Stimulated activated CD8-positive, alpha-beta memory T cell treated with anti-CD3 and anti-CD28 coated beads, Interleukin-7, amount 100 ng/mL, for 24 hours (primary cell): ENCODE results near the gene CDC27.
"Not testable (repeated sequence)": the region's sequence is repeated elsewhere in the genome, so short reads cannot be mapped to it uniquely, and the experiment has no call there.

Experiments used
- DNase-seq: peaks from one replicate; pipeline ENCODE4 v3.0.0-alpha.2; 2020; ENCODE audit warnings: low read depth

CDC27 gene

DNA sequence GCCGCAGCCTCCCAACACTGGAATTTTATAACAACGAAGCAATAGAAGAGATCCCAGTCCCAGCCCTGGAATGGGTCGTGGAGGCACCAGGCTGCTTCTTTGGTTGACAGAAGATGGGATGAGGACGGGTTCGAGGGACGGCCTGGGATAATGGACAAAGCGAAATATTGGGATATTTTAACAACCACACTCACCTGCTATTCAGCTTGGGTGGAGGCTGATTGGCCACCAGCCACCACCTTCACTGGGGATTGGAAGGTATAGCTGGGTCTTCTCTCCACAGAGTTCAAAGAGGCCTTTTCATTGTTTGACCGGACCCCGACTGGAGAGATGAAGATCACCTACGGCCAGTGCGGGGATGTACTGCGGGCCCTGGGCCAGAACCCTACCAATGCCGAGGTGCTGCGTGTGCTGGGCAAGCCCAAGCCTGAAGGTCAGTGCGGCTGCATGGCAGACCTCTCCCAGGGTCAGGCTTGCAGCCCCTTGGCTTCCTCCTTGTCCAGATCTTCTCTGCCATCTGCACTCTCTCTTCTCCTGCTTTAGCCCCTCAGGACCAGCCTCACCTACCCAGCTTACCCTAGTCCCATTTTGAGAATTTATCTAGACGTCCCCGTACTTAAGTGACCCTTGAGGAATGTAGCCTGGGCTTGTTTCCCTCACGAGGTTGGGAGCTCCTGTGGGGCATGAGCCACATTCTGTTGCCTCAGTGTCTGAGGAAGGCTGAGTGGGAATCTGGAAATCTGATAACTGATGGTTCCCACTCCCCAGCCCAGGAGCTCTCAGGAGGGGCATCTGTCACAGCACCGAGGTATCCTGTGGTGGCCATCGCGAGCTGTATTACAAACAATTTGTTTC lies 30.8 kb upstream of the CDC27 start:
- no peak for DNase-seq

DNA sequence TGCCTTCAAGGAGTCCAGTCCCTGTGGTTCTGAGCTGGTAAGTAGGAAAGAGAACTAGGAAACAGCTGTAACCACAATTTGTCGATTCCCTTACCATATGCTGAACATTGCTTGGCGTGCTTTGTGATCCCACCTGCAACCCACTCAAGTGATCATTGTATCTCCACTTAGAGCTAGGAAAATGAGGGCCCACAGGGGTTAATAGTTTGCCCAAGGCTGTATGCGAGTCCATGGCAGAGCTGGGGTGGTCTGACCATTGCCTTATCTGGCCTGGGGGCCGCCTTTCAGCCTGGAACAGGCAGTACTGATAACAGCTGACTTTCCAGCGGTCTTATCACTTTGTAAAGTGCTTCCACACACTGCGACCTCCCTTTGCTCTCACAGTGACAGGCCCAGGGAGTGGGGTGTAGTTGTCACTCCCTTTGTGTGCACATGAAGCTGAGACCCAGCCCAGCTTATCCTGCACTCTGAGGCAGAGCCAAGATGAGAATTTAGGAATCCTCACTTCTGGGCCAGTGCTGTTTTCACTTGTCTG lies 29.9 kb upstream of the CDC27 start:
- no peak for DNase-seq

DNA sequence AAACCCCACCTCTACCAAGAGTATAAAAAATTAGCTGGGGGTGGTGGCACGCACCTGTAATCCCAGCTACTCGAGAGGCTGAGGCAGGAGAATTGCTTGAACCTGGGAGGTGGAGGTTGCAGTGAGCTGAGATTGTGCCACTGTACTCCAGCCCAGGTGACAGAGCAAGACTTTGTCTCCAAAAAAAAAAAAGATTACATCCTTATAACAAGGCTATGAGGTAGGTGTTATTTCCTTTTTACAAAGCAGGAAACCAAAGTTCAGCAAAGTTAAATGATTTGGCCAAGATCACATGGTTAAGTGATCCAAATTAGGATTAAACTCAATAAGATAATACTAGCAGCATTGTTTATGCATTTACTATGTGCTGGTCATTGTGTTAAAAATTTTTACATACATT lies 28.2 kb upstream of the CDC27 start:
- not testable (repeated sequence) for DNase-seq

DNA sequence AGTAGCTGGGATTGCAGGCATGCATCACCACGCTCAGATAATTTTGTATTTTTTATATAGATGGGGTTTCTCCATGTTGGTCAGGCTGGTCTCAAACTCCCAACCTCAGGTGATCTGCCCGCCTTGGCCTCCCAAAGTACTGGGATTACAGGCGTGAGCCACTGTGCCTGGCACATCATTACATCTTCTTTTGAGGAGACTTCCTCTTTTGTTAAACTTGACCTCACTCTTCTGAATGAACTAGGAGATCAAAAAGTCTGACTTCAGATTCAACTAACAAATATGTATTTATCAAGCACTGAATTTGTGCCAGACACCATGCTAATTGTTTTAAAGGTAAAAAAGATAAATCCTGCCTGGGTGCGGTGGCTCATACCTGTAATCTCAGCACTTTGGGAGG lies 27.7 kb upstream of the CDC27 start:
- DNase-seq = not testable (repeated sequence)

DNA sequence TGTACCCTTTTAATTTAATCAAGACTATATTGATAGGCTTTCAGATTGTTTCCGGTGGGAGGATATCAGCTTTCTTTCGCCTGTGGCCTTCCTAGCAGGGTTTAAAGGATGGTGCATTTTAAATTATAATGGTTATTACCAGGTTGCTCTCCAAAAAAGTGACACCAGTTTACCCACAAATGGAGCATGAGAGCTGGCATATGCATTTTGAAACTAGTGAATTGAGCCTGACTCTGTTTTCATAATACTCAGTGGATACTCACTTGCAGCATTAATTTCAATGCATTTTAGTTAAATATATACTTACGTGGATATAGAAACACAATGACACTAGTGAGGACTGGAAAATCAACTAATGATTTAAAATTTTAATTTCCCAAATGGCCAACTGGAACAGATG lies 25.8 kb upstream of the CDC27 start:
- no peak for DNase-seq

DNA sequence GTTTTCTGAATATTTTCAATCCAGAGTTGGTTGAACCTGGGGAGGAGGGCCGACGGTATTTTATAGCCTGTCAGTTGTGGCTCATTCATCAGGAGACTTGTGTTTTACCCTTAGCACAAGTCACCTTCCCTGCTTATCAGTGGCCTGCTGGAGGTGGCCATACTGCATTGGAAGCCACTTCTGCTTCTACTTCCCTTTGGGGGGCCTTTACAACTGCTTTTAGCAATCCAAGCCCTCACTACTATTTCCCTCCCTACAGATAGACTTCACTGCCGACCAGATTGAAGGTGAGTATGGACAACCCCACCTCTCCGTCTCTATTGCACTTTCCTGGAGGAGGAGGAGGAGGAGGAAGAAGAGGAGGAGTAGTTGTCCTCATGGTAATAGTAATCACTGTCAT lies 24.4 kb upstream of the CDC27 start:
- DNase-seq = no peak

DNA sequence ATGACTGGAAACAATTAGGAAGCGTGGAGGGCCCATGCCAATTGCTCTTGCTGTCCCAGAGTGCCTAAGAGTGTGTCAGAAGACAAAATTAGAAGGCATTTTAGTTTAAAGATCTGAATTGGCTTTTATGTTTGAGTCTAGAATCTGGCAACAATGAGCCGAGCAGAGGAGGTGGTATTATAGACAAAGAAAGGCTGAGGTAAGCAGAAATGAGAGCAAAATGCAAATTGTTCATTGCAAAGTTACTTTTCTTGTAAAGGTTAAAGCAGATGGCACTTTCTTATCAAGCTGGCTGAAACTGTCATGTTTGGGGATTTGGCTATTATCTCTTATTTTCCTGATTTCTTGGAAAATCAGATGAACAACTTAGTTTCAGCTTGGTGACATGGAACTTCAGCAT lies 23.4 kb upstream of the CDC27 start:
- DNase-seq = no peak

DNA sequence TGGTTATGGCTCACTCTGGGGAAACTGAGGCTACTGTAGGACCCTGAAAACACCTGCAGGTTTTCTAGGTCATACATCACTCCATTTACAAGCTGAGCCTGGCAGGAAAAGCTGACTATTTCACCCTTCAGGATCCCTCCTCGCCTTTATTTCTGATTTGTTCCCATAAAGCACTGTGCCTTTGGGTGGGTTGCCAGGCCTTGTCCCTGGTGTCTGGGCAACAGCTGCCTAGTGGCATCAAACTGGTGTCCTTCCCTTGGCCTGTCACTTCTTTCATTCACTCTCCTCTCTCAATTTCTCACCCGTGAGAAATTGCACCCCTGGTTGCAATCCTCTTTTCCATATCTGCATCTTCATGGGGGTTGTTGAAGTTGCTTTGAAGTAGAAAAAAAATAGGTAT lies 21.7 kb upstream of the CDC27 start:
- DNase-seq = no peak

DNA sequence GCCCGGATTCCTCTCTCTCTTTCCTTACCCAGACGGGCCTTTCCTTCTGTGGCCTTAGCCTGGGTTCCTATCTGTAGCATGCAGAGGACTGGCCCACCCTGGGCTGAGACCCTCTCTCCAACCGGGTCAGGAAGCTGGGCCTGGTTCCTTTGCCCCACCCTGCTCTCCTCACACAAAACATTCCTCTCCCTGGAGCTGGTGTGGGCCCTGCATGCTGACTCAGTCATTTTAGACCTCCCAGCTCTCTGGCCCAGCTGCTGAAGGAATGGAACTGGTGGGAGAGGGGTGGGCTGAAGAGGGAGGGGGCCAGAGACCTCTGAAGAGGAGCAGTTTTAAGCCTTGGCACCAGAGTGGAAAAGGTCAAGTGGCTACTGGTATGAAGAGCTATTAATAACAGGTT lies 21.0 kb upstream of the CDC27 start:
- DNase-seq = no peak

DNA sequence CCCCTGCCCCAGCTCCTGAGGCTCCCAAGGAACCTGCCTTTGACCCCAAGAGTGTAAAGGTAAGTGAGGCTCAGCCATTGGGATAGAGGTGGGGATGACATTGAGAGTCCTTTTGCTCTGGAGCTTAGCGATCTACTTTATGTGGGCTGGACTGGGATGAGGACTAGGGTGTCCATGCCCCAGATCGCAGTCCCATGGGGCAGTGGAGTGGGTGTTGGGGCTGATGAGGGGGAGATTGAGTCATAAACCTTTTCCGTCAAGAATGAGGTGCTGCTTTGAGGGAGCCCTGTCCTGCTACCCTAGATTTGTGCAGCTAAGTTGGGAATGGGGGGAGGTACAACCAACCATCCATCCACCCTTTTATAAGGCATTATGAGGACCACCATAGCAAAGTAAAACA lies 20.4 kb upstream of the CDC27 start:
- no peak for DNase-seq

DNA sequence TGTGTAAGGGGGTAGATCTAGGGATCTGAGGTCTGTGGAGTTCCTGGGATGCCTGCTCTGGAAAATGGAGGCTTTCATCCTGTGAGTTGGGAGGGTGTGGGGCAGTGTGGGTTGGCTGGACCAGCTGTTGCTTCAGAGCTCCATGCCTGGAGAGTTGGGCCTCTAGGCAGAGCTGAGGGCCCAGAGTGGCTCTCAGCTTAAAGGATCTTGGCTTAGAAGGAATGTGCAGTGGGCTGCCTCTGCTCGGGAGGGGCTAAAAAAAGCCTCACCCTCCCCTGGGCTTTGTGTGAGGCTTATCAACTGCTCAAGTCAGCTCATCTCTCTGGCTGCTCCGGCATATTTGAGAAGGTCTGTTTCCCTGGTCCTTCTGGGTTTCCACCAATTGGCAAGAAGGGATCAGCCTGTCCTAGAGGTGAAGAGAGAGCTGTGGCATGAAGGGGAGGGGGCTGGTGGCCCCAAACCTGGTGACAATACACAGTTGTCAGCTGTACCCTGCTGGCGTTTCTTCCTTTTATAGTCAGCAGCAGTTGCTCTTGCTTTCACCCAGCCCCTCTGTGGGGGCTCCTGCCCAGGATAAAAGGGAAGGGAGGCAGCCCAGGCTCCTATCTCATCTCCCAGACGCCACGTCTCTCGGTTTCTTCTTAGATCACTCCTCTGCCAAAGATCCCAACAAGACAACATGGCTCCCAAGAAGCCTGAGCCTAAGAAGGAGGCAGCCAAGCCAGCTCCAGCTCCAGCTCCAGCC lies 19.8 kb upstream of the CDC27 start, which contains the start of gene MYL4:
Gene MYL4, plus strand, starts transcription at position 605 of the 745 bp plus-strand sequence. Its CDS starts 75 bp downstream, at position 680.
- DNase-seq = no peak

DNA sequence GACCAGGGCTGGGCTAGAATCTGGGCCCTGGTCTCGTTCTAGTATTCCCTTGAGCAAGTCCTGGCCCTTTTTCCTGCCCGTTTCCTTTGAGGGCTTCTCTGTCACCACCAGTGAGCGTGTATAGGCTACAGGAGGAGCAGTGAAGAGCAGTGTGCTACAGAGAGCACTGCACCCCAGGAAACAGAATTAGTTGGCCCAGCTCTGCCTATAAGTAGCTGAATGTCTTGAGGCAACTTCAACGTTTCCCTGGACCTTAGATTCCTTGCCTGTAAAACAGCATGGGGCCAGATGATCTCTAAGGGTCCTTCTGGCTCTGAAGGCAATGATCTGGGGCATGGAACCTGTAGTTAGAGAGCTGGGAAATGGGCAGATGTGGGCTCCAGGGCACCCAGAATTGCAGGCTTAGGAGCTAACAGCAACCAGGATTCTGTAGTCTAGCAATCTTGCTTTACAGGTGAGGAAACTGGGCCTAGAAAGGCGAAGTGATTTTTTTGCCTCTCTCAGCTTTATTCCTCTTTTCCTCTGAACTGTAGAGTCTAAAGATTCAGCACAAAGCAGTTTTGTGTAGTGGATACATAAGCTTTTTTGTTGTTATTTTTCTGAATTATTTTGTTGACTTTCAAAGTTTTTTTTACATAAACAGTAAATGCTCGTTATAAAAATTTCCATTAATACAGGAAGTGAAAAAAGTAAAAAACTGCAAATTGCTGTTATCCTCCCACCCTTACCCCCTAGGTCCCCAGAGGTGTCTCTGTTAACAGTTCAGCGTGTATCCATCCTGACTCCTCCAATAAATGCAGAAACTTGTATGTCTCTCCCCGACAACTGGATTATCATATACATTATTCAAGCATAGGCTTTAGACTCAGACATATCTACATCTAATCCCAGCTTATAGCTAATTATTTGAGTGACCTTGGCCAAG lies 18.3 kb upstream of the CDC27 start:
- DNase-seq = no peak

DNA sequence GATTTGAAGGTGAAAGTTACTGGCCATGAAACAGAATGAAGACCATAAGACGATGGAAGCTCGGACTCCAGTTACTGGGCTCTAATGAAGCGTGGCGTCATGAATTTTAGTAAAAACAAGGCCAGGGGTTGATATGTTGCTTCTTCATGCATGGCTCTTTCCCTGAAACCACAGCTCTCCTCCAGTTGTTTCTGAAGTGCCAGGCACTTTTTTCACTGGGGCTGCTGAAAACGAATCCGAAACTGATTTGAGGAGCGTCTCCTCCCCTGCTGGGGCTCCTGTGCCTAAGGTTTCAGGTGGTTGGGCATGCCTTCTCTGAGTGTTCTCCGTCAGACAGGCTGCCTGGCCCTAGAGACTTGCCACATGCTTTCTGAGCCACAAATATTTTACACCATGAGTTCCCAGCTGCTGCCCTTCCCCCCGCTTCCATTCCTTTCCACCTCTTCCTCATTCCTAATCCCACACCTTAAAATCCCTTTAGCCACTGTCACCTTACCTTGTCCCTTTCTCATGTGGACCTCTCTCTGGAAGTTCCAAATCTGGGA lies 16.4 kb upstream of the CDC27 start:
- DNase-seq = no peak

DNA sequence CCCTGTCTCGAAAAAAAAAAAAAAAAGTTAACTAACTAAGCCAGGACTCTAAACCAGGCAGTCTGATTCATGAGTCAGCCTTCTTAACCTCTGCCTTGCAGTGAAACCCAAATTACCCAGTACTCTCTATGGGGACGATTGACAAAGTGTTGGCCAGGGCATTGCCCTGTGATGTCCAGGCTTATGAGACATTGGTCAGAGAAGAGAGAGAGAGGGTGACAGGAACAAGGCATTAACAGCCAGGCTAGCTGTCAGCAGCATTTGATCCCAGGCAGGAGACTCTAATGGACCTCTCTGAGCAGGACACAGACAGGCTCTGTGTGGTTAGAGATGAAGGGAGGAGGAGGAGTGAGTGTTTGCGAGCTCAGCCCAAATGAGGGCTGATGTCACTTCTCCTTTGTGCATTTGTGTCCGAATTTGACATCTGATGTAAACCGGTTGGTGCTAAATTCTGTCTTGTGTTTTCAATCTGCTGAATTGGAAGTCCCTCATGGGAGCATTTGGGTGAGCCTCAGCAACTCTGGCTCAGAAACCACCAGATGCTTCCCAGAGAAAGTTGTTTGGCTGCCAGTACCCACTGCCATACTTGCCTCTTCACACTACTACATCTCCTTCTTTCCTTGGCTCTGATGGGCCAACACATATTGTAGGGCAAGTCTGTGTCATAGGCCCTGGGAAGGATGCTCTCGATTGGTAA lies 15.8 kb upstream of the CDC27 start:
- no peak for DNase-seq

DNA sequence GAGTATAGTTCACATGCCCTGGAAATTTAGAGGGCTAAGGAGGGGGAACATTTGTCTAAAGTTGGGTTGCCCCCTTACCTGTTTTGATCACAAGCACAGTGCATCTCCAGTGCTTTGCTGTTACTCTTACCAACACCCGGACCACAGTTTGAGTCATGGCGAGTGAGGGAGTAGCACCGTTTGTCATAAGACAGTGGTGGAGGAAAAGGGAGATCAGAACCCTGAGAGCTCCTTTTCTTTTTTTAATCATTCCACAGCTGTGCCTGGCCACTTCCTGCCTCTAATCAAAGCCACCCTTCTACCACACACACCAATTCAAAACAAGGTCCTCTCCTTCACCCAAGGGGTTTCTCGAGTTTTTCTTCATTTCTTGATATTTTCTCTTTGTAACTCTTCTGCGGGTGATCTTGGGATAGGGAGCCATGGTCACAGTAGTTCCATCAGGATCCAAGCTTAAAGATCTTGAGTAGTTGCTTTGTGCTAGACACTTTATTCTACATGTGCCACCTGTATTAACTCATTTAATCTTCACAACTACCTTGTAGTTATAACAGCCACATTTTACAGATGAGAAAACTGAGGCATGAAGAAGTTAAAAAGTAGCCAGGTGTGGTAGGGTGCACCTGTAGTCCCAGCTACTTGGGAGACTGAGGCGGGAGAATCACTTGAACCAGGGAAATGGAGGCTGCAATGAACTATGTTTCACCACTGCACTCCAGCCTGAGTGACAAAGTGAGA lies 15.1 kb upstream of the CDC27 start:
- no peak for DNase-seq

DNA sequence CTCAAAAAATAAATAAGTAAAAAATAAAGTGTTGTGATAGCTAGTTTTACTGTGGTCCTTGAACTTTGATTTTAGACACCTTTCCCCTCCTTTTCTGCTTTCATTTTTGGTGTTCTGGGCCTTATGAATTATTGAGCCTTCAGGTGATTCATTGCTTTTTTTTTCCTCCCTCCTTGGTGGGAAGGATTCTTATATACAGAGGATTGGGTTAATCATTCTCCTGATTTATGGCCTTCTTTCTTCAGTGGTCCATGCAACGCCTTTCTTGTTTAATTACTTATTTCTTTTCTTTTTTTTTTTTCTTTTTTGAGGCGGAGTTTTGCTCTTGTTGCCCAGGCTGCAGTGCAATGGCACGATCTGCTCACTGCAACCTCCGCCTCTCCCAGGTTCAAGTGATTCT lies 12.1 kb upstream of the CDC27 start:
- no peak for DNase-seq

DNA sequence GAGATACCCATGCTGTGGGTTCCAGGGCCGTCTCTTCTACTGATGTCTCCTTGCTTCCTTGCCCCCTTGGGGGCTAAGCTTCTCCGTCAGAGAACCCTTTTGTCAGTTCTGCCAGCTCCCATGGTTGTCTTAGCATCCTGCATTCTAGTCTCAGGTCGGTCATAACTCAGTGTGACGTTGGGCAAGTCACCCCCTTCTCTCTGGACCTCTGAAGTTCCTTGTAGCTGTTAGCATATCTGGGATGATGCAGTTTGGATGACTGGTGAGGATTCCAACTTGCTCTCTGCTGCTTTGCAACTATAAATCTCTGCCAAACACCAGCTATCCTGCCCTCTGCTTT lies 11.2 kb upstream of the CDC27 start:
- no peak for DNase-seq

DNA sequence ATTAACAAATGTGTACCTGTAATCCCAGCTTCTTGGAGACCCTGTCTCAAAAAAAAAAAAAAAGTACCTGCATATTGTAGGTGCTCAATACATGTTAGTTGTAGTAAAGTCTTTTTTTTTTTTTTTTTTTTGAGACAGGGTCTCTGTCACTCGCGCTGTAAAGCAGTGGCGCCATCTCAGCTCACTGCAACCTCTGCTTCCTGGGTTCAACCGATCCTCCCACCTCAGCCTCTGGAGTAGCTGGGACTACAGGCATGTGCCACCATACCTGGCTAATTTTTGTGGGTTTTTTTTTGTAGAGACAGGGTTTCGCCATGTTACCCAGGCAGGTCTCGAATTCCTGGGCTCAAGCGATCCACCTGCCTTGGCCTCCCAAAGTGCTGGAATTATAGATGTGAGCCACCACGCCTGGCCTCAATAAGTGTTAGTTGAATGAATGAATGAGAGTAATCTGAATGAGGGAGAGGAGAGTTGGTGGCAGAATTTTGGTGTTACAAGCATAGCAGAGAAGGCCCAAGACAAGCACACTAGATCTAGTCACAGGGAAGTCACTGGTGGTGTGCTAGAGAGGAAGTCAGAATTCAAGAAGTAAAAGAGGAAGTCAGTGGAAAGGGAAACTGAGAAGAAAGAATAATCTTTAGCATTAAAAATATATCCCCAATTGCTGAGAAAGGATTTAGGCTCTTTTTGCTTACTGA lies 10.7 kb upstream of the CDC27 start:
- DNase-seq = no peak

DNA sequence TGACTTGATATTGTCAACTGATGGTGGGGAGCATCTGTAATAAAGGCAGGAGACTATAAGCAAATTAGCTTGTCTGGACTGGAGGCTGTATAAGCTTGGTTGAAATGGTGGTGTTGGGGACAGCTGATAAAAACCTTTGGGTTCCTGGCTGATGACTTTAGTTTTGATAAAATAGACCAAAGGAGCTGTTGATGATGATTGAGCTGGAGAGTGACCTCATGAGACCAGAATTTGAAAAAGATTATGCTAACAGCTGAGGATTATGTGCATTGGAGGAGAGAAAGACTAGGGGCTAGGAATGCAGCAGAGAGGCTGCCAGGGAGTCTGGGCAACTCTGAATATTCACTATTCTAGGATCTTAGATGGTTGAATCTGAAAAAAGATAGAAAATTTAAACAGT lies 8.7 kb upstream of the CDC27 start:
- no peak for DNase-seq

DNA sequence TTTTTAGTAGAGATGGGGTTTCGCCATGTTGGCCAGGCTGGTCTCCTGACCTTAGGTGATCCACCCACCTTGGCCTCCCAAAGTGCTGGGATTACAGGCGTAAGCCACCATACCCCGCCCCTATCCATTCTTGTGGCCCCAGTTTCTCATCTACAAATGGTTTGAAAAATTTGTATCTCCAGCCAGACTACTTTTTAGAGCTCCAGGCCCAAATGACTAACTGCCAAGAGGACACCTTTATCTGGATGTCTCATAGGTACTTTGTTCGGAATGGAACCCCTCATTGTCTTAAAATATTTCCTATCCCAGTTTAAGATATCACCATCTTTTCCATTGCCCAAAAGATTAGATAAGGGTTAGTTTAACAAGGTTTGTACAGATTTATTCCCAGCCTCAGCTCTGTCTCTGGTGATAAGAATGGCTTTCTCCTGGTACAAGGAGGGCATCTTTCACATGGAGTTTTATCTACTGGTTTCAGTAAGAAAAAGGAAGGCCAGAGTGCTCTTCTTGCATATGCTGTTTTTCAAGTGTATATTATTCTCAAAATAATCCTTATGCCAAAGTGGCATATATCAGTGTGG lies 4.9 kb upstream of the CDC27 start:
- no peak for DNase-seq
